H1 (cell line): Measurements from ENCODE around the gene ARL6IP4.

ENCODE experiments used
- CTCF ChIP-seq, 3 experiments: IDR thresholded peaks; 1 replicate in 2 of 3; 2 replicates in 1 of 3; pipeline versions ENCODE4 v1.5.1 to v1.6.1; 2011; ENCODE audit warnings: low read length in 3 of 3, mild to moderate bottlenecking in 3 of 3, inconsistent platforms in 2 of 3, low read depth in 1 of 3, moderate library complexity in 1 of 3; ENCODE audit not compliant: insufficient read depth in 1 of 3; ENCODE audit errors: control extremely low read depth in 1 of 3
- EGR1 ChIP-seq: IDR thresholded peaks from 2 replicates; pipeline ENCODE4 v1.6.1; 2011; ENCODE audit warnings: low read depth, low read length, borderline replicate concordance
- EP300 ChIP-seq, 2 experiments: IDR thresholded peaks; 1 replicate in 1 of 2; 2 replicates in 1 of 2; pipeline ENCODE4 v1.6.1; 2011 to 2012; ENCODE audit warnings: low read depth in 2 of 2, low read length in 2 of 2, mild to moderate bottlenecking in 2 of 2, borderline replicate concordance in 1 of 2, inconsistent platforms in 1 of 2, moderate library complexity in 1 of 2
- EZH2 ChIP-seq: fragments of 200-600 bp; sonication (generic); IDR thresholded peaks from 2 replicates; pipeline ENCODE4 v1.7.1; 2012; ENCODE audit warnings: low read depth, mild to moderate bottlenecking, moderate library complexity, low read length, inconsistent platforms; ENCODE audit not compliant: severe bottlenecking
- HDAC2 ChIP-seq, 2 experiments: fragments of 300-600 bp in 1 of 2; sonication (generic) in 1 of 2; IDR thresholded peaks; 2 replicates each; pipeline ENCODE4 v1.6.1; 2011 to 2012; ENCODE audit warnings: low read depth in 2 of 2, low read length in 2 of 2, mild to moderate bottlenecking in 2 of 2, moderate library complexity in 2 of 2, borderline replicate concordance in 1 of 2, inconsistent platforms in 1 of 2
- POLR2A ChIP-seq, 2 experiments: IDR thresholded peaks; 1 replicate in 1 of 2; 2 replicates in 1 of 2; pipeline ENCODE4 v1.6.1; 2011; ENCODE audit warnings: low read depth in 2 of 2, low read length in 2 of 2, mild to moderate bottlenecking in 2 of 2; ENCODE audit errors: control extremely low read depth in 1 of 2
- RAD21 ChIP-seq, 2 experiments: IDR thresholded peaks in 1 of 2; conservative IDR thresholded peaks in 1 of 2; 2 replicates each; pipeline ENCODE4 v1.6.1; 2011; ENCODE audit warnings: low read depth in 2 of 2, low read length in 2 of 2, improper control_type of control experiment in 1 of 2, inconsistent platforms in 1 of 2, mild to moderate bottlenecking in 1 of 2, moderate library complexity in 1 of 2
- SP1 ChIP-seq: IDR thresholded peaks from 2 replicates; pipeline ENCODE4 v1.6.1; 2011; ENCODE audit warnings: low read depth, low read length
- YY1 ChIP-seq: IDR thresholded peaks from 2 replicates; pipeline ENCODE4 v1.6.1; 2011; ENCODE audit warnings: low read depth, mild to moderate bottlenecking, low read length

- TF ChIP-seq SP1 = no peak
- no peak for TF ChIP-seq POLR2A (IDR thresholded peaks at IDR 0.05; ENCODE audit: control extremely low read depth in 1 of 2, low read depth in 2 of 2, low read length in 2 of 2)
- TF ChIP-seq EGR1 = no peak
- no peak for TF ChIP-seq EZH2
- no peak for TF ChIP-seq HDAC2 (IDR thresholded peaks at IDR 0.05; ENCODE audit: borderline replicate concordance in 1 of 2, low read depth in 2 of 2, low read length in 2 of 2)
- TF ChIP-seq YY1 = no peak
- TF ChIP-seq CTCF (IDR thresholded peaks at IDR 0.05; ENCODE audit: control extremely low read depth in 1 of 3, insufficient read depth in 1 of 3, low read depth in 1 of 3, low read length in 3 of 3) = no peak
- TF ChIP-seq RAD21 (IDR thresholded peaks at IDR 0.05 in 1 of 2, conservative IDR thresholded peaks at IDR 0.05 in 1 of 2; ENCODE audit: low read depth in 2 of 2, low read length in 2 of 2) = no peak
- TF ChIP-seq EP300 (IDR thresholded peaks at IDR 0.05; ENCODE audit: borderline replicate concordance in 1 of 2, low read depth in 2 of 2, low read length in 2 of 2) = no peak
Observed at GRCh38 chr12:122981036-122981471, 573 bp downstream of the ARL6IP4 start.
